Transverse colon (tissue), 4 donors: ENCODE data around the gene SPATA25. TPM values are rescaled to one million over a fixed set of nuclear protein-coding genes. Genes with fewer than 3 reads are reported as not detected.
"Not testable (repeated sequence)": the region's sequence is repeated elsewhere in the genome, so short reads cannot be mapped to it uniquely, and the experiment has no call there.

ENCODE experiments used
- DNase-seq: peaks from one replicate; pipeline ENCODE4 v3.0.0-alpha.2; 2019
- H3K27ac ChIP-seq, 4 donors: fragments of 200-600 bp; sonication (generic); 2 replicates each; pipeline ENCODE4 v1.5.1; 2016 to 2018; ENCODE audit warnings: inconsistent platforms in 4 of 4
- H3K27me3 ChIP-seq: fragments of 200-600 bp; sonication (generic); 2 replicates; pipeline ENCODE4 v1.5.1; 2017; ENCODE audit warnings: inconsistent platforms
- H3K36me3 ChIP-seq, 4 donors: fragments of 200-600 bp; sonication (generic); 2 replicates each; pipeline ENCODE4 v1.5.1; 2017 to 2019; ENCODE audit warnings: inconsistent platforms in 4 of 4
- H3K4me1 ChIP-seq, 4 donors: fragments of 200-600 bp; sonication (generic); 2 replicates each; pipeline ENCODE4 v1.5.1; 2017 to 2020; ENCODE audit warnings: inconsistent platforms in 4 of 4
- H3K4me3 ChIP-seq, 4 donors: fragments of 200-600 bp; sonication (generic); 1 replicate in 1 of 4; 2 replicates in 3 of 4; pipeline versions ENCODE4 v1.5.1 to v1.6.1; 2017 to 2019; ENCODE audit warnings: inconsistent platforms in 4 of 4
- H3K9me3 ChIP-seq, 2 donors: fragments of 200-600 bp; sonication (generic); 2 replicates each; pipeline ENCODE4 v1.5.1; 2017 to 2019; ENCODE audit warnings: inconsistent platforms in 2 of 2
- EP300 ChIP-seq: sonication (generic); formaldehyde crosslinking; IDR thresholded peaks from one replicate; pipeline ENCODE4 v1.6.1; 2017; ENCODE audit warnings: antibody characterized with exemption, low read depth
- POLR2A ChIP-seq: fragments of 450-650 bp; IDR thresholded peaks from one replicate; pipeline ENCODE4 v1.6.1; 2016; ENCODE audit warnings: antibody characterized with exemption, mild to moderate bottlenecking, moderate library complexity
- POLR2AphosphoS5 ChIP-seq, 3 donors: sonication (generic); formaldehyde crosslinking; IDR thresholded peaks; one replicate each; pipeline ENCODE4 v1.6.1; 2016; ENCODE audit warnings: antibody characterized with exemption in 3 of 3
- WGBS, 2 donors: methylation state at CpG; one replicate each; pipeline ENCODE4 v1.1.5; 2018; ENCODE audit warnings: low coverage in 1 of 2; 5-methylcytosine and 5-hydroxymethylcytosine counted together
- in situ Hi-C, 4 donors: fragments of 200-750 bp; cut with MboI; loops; one replicate each; pipeline versions ENCODE4 v1.15.0 to v1.15.1; 2017; ENCODE audit warnings: low sequenced_read_pairs in 3 of 4, low pct_ligation_motif_present in 1 of 4, low pct_unique_long_range_greater_than_20kb in 1 of 4
- intact Hi-C: fragments of 100-400 bp; cut with DNase I; formaldehyde crosslinking; loops from one replicate; pipeline ENCODE4 v1.15.1; 2023; ENCODE audit warnings: low total_unique reads
- total RNA-seq, 4 donors: library from RNA; depleted of rRNA; stranded (reverse); fragments of >200 nt; gene quantifications; one replicate each; pipeline ENCODE4 v1.1.0, GENCODE V29; 2016
- TF ChIP-seq, protein P1 (sequence below), 5 experiments: fragments of 200-600 bp in 3 of 5; fragments of 450-650 bp in 2 of 5; sonication (generic) in 3 of 5; IDR thresholded peaks; 1 replicate in 2 of 5; 2 replicates in 3 of 5; pipeline ENCODE4 v1.5.1; 2016 to 2017; ENCODE audit warnings: antibody characterized with exemption in 5 of 5, inconsistent platforms in 3 of 5, mild to moderate bottlenecking in 2 of 5, moderate library complexity in 1 of 5

The SPATA25 gene
- total RNA-seq, 4 donors from 2014 or later, result 3.7 to 103 (median 6.0) TPM

DNA sequence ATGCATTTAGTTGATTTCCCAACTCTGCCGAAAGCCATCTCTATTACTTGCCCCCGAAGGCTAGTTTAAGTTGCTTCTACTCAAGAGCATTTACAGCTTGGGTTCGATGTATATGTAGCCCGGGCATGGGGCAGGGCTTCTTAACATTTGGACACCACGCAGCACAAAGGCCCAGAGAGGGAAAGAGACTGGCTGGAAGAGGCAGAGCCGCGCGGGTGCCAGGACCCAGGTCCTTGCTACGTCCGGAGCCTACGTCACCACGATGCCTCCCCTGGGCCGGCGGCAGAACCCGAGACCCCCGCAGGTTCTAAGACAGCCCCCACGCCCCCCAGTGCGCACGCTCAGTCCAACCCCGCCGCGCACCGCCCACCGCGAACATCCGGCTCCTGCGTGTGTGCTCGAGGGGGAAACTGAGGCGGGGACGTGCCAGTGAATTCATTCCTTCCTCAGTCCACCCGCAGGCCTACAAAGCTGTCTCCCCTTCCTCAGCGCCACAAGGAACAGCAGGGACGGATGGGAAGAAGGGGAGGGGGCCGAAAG, 46.7 kb upstream of the SPATA25 start:
- Histone ChIP-seq H3K4me1 (peaks cover 7 to 22% (median 10%) of the 10 kb centered on the region in 4 donors), H3K27me3 (no peaks in the 10 kb centered on the region), H3K36me3 (peaks cover 0 to 16% (median 7%) of the 10 kb centered on the region in 4 donors), H3K4me3 (peak overlapping the region; percentile 66 to 99 (median 84)), H3K27ac (peak overlapping the region; percentile 97 to 100 (median 99)), H3K9me3 (no peaks in the 10 kb centered on the region)
- DNase-seq, result peak; percentile 59
- 0% methylated on average over 1 to 19 of the region's 34 CpGs for WGBS, 2 donors
- intact Hi-C loops (no loop called here), in situ Hi-C loops (no loop called here)
- TF ChIP-seq, protein P1, sequence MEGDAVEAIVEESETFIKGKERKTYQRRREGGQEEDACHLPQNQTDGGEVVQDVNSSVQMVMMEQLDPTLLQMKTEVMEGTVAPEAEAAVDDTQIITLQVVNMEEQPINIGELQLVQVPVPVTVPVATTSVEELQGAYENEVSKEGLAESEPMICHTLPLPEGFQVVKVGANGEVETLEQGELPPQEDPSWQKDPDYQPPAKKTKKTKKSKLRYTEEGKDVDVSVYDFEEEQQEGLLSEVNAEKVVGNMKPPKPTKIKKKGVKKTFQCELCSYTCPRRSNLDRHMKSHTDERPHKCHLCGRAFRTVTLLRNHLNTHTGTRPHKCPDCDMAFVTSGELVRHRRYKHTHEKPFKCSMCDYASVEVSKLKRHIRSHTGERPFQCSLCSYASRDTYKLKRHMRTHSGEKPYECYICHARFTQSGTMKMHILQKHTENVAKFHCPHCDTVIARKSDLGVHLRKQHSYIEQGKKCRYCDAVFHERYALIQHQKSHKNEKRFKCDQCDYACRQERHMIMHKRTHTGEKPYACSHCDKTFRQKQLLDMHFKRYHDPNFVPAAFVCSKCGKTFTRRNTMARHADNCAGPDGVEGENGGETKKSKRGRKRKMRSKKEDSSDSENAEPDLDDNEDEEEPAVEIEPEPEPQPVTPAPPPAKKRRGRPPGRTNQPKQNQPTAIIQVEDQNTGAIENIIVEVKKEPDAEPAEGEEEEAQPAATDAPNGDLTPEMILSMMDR (IDR thresholded peaks at IDR 0.05), result no peak
- TF ChIP-seq POLR2AphosphoS5 (IDR thresholded peaks at IDR 0.05) (no peak), POLR2A (no peak), EP300 (no peak)

DNA sequence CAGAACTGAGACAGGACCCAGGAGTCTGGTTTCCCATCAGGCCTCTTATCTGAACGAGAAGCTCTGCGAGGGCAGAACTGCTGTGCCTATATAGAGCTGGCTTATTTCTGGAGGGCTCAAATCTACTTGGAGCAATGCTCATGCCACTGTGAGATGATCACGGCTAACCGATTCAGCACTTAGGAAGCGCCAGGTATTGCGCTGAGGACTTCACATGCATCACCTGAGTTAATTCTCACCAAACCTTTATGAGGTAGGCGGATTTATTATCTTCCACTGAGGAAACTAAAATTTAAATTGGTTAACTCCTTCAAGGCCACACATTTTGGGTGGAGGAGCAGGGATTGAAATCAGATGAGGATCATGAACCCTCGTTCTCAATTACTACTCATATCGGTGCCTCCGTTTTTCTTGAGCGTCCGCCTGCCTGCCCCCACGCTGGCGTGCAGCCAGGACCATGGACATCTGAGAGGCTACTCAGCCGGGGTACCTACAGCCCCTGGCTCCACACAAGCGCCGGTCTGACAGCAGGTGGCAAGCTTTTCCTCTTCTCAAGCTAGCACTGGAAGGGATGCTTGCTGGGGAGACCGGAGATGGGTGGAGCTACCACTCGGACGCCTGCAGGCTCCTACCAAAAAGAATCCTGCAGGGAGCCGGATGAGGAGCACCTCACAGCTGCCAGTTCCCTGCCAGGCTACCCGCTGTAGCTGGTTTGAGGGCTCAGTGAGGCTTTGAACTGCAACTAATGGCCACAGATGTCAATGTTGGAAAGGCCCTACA, 46.0 kb upstream of the SPATA25 start:
- H3K27me3 ChIP-seq, result no peaks in the 10 kb centered on the region
- peak overlapping the region; percentile 66 to 99 (median 84) for H3K4me3 ChIP-seq
- H3K9me3 ChIP-seq, result no peaks in the 10 kb centered on the region
- H3K36me3 ChIP-seq, result peaks cover 0 to 13% (median 6%) of the 10 kb centered on the region in 4 donors
- intact Hi-C loops (no loop called here), in situ Hi-C loops (no loop called here)
- TF ChIP-seq, protein P1 (IDR thresholded peaks at IDR 0.05), result peak in 4 of 5 experiments; percentile 6 to 41 (median 21)
- peak in 1 of 3 donors; percentile 33 for TF ChIP-seq POLR2AphosphoS5 (IDR thresholded peaks at IDR 0.05)
- TF ChIP-seq EP300, result no peak
- 18 to 43% methylated on average over 2 to 22 of the region's 22 CpGs for WGBS, 2 donors
- peak overlapping the region; percentile 97 to 100 (median 99) for H3K27ac ChIP-seq
- DNase-seq, result peak; percentile 79
- peaks cover 7 to 22% (median 10%) of the 10 kb centered on the region in 4 donors for H3K4me1 ChIP-seq

DNA sequence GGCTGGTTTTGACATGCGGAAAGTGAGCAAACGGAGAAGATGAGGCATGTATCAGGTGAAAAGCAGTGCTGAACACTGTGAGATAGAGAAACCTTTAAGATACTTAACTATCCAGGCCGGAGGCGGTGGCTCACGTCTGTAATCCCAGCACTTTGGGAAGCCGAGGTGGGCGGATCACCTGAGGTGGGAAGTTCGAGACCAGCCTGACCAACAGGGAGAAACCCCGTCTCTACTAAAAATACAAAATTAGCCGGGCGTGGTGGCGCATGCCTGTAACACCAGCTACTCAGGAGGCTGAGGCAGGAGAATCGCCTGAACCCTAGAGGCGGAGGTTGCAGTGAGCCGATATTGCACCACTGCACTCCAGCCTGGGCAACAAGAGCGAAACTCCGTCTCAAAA, 44.3 kb upstream of the SPATA25 start:
- in situ Hi-C loops, intact Hi-C loops, H3K4me3 ChIP-seq, H3K36me3 ChIP-seq, DNase-seq, H3K9me3 ChIP-seq, H3K27ac ChIP-seq, H3K27me3 ChIP-seq: not testable (repeated sequence)
- H3K4me1 ChIP-seq, result peaks cover 7 to 21% (median 9%) of the 10 kb centered on the region in 4 donors
- 92% methylated on average over 17 of the region's 17 CpGs; no CpG with 5 or more reads in 1 of the 2 donors for WGBS, 2 donors

DNA sequence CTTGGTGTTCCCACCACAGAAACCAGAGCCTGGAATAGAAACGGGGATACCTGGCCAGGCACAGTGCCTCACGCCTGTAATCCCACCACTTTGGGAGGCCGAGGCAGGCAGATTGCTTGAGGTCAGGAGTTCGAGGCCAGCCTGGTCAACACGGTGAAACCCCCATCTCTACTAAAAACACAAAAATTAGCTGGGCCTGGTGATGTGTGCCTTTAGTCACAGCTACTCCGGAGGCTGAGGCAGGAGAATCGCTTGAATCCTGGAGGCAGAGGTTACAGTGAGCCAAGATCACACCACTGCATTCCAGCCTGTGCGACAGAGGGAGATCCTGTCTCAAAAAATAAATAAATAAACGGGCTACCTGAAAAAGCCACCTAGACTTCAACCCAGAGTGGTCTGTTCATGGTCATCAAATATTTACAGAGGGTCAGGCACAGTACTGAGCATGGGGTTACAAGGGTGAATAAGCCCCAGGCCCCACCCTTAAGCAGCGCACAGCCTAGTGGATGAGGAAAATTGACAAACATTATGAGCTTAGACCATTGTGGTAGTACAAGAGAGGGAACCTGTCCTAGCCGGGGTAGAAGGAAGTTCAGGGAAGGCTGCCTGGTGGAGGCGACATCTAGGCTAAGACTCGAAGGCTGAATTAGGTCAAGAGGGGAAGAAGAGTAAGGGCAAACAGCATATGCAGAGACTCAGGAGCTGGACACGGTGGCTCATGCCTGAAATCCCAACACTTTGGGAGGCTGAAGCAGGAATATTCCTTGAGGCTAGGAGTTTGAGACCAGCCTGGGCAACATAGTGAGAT, 39.9 kb upstream of the SPATA25 start:
- Histone ChIP-seq H3K27me3 (no peaks in the 10 kb centered on the region), H3K36me3 (no peaks in the 10 kb centered on the region), H3K4me3 (no peak overlapping the region), H3K9me3 (no peaks in the 10 kb centered on the region), H3K27ac (no peak overlapping the region), H3K4me1 (peaks cover 0 to 14% (median 6%) of the 10 kb centered on the region in 4 donors)
- WGBS, 2 donors, result 76 to 83% methylated on average over 12 to 14 of the region's 14 CpGs
- DNase-seq, result no peak
- intact Hi-C loops, result no loop called here
- in situ Hi-C loops, result no loop called here
- TF ChIP-seq POLR2A, result no peak
- no peak for TF ChIP-seq EP300
- no peak for TF ChIP-seq POLR2AphosphoS5 (IDR thresholded peaks at IDR 0.05)
- TF ChIP-seq, protein P1 (IDR thresholded peaks at IDR 0.05), result no peak
